Daoy (cell line): ENCODE data around the gene GLP2R. TPM values are rescaled to one million over a fixed set of nuclear protein-coding genes. Genes with fewer than 3 reads are reported as not detected.

ENCODE experiments used
- DNase-seq: peaks from one replicate; pipeline ENCODE4 v3.0.0-alpha.2; 2015; ENCODE audit warnings: low read depth
- total RNA-seq: library from RNA; depleted of rRNA; stranded (reverse); fragments of >200 nt; shearing (Covaris generic); gene quantifications from 2 replicates; pipeline ENCODE4 v1.2.3, GENCODE V29; 2014

GLP2R gene
- total RNA-seq, 1 experiment from 2014 or later = 0.91 TPM

DNA sequence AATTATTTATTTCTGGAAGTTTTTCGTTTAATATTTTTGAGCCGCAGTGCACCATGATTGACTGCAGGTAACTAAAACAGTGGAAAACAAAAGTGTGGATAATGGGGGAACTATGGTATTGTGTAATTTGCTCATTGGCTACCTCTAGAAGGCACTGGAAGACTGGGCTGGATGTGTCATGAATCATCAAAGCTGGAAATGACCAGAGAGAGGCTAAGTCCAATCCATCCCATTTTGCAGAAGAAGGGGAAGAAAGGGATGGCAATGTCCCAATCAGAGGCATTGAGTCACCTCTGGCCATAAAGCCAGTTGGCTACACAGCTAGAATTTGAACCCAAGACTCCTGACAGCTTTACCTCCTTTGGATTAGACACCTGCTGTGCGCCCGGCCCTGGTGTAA lies 29.3 kb downstream of the GLP2R start:
- no peak for DNase-seq

DNA sequence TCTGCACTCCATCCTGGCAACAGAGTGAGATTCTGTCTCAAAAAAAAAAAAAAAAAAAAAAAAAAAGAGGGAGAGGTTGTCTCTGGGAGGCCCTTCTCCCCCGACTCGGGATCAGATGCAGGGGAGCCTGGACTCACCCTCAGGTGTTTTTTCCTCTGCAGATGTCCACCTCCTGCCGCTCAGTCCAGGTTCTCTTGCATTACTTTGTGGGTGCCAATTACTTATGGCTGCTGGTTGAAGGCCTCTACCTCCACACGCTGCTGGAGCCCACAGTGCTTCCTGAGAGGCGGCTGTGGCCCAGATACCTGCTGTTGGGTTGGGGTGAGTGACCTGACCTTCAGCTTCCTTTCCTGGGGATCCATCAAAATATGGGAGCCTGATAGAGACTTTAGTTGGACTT lies 34.1 kb downstream of the GLP2R start:
- DNase-seq = no peak

DNA sequence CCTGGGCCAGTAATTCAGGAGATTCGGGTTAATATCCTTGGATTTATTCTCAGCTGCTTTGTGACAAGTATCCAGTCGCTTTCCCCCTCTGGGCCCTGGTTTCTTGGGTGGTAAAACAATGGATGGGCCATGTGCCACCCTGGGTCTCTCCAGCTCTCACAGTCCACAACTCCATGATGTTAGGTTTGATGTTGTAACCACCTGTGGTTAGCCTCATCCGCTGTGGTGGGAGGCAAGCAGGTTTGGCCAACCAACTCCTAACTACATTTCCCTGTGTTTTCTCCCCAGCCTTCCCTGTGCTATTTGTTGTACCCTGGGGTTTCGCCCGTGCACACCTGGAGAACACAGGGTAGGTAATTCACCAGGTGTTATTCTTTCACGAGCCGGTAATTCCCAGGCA lies 35.1 kb downstream of the GLP2R start:
- no peak for DNase-seq

DNA sequence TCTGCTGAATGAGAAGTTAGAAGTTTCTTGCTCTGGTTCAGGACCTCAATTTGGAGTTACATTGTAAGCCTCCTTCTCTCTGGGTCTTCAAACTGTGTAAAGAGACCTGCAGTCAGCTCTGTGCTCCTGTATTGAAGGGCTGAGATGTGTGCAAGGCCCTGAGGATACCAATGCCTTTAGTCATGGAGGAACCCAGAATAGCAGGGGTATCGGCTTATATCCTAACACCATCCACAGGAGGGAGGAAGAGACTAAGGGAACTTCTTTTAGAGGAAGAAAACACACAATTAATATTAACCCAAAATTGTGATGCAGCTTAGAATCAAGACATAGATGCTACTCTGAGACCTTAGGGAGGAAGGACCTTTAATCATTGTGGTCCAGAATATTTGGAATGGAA lies 36.5 kb downstream of the GLP2R start:
- no peak for DNase-seq

DNA sequence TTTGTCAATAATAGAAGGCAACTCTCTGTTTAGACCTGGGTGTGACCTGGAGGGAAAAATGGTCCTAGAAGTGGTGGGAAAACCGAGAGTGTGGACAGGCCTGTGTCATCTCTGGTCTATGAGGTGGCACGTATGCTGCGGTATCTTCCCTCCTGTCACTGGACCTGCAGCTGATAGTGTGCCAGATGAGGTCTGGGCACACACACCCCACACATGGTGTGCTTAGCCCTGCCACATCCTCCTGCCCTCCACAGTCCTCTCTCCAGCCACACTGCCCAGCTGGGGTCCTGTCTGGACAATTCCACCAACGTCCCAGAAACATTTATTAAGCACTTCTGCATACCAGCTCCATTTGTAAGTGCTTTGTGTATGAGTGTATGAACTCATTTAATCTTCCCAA lies 37.2 kb downstream of the GLP2R start:
- DNase-seq = no peak

DNA sequence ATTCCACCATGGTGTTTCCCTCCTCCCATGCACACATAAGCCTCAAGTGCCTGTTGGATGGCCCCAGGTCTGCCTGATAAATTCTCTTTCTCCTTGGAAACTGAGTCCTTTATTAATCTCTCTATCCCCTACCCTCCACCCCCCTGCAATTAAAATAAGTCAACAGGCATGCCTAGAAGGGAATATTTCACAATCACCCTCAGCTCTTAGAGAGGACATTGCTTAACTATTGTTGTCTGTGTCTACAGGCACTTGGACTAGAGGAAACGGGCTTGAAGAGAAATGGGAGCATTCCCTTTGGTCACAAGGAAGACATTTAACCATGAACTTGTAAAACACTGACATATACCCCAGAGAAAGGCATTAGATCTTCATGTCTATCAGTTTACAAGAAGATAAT lies 39.9 kb downstream of the GLP2R start:
- no peak for DNase-seq

DNA sequence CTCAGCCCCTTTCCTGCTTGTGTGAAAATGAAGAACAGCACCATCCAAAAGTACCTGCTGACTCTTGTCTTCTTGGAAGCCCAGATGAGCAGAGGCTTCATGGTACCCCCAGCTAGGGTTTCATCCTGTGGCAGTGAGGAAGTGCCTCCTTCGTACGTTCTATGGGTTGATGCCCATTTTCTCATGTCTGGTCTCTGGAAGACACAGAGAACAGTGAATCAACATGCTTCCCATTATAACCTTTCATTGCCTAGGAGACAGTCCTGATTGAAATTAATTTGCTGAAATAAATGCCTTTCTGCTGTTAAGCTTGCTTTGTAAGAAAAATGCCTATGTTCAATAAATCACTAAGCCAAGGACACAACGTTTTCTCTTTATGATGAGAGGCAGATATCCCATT lies 42.8 kb downstream of the GLP2R start:
- DNase-seq = no peak

DNA sequence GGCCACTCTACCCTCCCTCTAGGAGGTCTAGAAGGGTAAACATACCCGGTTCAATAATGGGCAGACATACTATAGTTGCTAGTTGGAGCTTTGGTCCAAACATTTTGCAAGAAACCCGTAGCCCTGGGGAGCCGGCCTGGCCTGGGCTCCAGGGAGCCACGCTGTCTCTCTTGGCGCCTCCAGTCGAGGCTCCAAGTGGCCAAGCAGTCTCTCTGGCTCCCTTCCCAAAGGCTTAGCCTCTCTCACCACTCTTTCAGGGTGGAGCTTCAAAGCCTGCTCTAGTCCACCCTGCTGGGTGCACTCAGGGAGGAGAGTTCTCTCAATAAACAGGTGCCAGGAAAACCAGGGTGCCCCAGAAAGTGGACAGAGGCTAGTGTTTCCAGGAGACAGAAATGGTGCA lies 47.1 kb downstream of the GLP2R start:
- no peak for DNase-seq

DNA sequence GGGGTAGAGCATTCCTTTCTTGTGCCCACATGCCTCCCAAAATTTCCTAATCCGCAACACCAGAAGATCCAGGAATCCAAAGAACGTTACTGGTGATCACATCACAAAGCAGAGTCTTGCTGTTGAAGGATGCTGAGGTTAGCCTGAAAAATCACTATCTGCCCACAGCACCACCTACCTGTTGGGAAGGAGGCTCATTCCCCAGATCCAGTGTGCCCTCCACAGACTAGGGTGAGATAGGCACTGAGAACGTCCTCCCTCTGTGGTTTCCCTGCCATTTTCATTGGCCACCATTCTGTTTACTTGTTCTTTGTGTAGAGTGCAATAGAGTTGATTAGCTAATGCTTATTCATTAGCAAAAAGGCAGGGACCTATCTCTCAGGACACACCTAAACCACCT lies 49.0 kb downstream of the GLP2R start:
- DNase-seq = no peak

DNA sequence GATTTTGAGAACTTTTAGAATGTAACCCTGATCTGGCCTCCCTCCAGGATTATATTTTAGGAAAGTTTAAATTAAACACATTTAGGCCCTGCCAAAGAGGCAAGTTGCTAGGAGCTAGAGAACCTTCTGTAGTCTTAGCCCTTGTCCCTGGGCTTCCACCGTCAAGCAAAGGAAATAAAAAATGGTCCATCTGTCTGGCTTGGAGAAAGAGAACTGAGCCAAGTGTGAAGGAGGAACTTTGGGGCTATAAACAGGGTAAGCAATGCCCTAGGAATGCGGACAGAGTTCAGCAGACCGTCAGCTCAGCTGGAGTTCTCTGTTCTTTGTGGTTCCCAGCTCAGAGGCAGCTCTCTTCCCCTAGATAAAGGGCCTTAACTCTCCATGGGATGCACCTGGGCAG lies 49.7 kb downstream of the GLP2R start:
- DNase-seq = peak; percentile 88

DNA sequence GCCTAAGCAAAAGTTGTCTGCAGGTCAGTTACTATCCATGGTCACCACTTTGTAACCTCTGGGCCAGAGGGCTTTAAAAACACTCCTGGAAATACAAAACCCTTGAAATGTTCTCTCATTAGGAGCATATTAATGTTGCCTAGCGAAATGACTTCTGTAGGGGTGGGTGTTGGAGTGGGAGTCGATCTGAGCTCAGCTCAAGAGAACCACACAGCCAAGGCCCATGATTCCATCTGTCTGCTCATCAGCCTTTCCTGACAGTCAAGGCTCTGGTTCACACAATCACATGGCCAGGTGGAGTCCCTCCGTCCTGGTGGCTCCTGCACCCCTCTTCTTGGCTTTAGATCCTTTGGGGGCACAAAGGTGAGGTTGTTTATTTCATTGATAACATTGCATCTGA lies 52.6 kb downstream of the GLP2R start:
- no peak for DNase-seq

DNA sequence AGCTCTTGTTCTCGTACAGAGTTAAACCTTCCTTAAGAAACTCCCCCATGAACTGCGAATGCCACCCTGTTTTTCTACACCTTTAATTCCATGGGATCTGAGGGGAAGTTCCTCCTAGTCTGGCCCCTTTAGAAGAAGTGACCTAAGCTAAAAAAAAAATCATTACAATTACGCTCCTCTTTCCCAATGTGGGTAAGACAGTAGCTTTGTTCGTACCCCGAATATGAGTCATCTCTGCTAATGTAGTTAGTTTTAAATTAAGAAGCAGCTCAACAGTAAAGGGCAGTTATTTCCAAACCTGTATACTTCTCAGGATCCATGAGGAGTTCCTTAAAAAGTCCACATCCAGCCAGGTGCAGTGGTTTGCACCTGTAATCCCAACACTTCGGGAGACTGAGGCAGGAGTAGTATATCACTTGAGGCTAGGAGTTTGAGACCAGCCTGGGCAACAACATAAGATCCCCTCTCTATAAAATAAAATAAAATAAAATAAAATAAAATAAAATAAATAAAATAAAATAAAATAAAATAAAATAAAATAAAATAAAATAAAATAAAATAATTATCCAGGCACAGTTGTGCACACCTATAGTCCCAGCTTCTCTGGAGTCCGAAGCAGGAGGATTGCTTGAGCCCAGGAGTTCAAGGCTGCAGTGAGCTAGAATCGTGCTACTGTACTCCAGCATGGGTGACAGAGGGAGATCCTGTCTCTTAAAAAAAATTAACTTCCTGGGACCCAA lies 53.2 kb downstream of the GLP2R start:
- peak; percentile 36 for DNase-seq

DNA sequence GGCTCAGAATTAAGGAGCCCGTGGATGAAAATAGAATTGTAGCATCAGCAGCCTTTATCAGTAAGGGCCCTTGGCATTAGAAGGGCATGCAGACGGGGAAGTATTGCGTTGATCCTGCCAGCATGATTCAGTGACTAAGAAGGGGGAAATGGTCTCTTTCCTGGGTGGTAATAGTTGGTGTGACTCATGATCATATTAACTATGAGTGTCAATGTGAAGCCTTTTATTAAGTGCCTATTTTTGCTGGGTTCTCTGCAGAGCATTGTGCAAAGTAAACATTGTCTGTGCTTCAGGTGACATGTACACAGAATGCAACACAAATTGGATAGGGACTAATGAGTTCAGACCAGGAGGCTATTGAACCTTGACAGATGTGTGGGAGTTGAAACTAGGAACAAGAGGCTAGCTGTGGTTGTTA lies 54.9 kb downstream of the GLP2R start:
- peak; percentile 55 for DNase-seq

DNA sequence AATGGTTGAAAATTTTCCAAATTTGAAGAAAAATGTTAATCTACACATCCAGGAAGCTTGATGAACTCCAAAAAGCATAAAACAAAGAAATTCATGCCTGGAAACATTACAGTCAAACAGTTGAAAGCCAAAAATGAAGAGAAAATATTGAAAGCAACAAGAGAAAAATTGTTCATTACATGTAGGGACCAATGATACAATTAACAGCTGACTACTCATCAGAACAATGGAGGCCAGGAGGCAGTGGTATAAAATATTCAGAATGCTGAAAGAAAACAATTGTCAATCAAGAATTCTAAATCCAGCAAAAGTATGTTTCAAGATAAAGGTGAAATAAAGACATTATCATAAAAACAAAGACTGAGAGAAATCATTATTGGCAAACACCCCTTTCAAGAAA lies 57.7 kb downstream of the GLP2R start:
- no peak for DNase-seq

DNA sequence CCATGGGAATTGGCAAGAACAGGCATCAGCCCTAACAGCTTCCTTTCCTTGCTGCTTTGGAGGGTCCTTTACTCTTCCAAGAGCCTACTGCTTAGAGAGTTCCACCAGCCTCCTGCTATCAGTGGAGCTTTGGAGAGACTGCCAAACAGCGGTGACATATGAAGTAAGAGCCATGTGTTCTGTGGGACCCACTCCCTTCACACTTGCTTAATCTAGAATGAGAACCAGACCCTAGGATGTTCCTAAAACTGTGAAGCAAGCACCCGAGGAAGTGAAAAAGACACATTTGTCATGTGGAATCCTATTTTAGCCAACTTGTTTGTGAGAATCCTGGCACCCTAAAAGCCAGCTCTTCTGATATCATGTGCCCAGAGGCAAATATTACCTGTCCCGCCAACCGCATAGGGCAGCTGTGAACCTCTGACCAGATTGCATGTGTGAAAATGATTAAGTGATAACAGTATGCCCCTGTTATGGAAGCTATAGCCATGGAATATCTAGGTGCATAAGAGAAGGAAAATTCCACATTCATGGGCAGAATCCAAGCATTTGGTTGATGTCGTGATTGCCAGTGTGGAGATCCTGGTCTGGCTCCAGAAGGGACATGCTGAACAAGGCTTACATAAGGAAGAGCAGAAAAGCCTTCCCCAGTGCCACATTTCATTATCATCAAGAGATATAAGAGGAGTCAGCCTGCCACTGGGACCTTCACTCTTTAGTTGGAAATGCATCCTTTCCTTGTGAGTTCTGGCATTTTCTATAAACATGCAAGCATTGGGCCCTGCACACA lies 60.6 kb downstream of the GLP2R start:
- no peak for DNase-seq

DNA sequence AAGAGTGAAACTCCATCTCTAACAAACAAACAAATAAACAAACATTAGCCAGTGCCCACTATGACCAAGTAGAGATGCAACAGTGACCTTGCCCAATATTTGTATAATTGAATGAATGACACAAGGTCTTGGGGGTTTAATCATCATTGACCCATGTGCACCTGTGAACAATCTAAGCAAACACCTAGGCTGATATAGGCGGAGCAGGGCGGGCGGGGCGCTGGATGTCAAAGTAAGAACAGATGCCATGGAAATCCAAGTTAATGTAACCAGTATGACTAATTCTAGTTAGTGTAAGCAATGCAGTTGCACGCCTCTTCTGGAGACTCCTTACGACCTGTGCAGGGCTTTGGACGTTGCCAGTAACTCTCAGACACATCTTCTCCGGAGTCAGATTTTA lies 61.8 kb downstream of the GLP2R start:
- DNase-seq = no peak

DNA sequence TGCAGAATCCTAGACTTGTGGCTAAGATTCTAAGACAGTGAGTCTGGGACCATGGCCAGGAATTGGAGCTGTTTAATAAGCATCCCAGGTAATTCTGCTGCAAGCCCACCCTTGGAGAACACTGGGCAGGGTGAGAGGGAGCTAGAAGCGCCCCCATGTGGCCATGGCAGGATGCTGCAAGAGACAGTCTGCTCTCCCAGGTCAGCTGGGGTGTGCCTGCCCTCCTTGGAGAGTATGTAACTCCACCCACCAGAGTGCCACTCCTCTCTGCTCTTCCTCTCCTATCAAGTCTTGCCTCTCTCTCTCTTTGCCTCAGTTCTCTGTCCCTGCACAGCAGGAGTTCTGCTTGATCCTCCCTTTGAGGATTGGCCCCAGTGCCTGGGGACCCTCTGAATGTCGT lies 64.4 kb downstream of the GLP2R start:
- DNase-seq = peak; percentile 58

DNA sequence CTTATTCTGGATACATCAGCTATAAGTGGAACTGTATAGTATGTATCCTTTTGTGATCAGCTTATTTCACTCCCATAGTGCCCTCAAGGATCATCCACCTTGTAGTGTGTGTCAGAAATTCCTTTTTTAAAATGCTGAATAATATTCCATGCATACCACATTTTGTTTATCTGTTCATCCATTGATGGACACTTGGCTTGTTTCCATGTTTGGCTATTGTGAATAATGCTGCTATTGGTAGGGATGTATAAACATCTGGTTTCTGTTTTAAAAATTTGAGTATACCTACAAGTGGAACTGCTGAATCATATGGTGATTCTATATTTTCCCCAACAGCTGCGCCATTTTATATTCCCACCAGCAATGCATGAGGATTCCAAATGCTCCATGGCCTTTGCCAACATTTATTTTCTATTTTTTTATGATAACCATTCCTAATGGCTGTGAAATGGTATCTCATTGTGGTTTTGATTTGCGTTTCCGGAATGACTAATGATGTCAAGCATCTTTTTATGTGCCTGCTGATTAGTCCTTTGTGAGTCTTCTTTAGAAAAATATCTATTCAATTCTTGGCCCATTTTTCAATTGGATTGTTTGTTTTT lies 67.8 kb downstream of the GLP2R start:
- peak; percentile 32 for DNase-seq

DNA sequence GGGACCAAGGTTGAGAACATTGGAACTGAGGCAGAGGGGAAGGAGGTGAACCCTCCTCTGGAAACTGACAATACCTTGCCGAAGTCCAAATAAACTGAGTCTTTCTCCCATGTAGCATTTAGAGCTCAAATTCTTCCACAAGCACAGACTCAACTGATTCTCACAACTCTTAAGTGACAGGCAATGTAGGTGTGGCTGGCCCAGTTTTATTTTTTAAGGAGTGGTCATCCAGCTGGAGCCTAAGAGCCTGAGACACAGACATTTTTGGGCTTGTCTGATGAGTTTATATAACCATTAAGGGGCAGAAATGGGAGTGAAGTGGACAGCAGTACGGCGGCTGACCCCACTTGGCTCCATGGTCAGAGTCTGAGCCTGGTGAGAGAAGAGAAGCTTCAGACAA lies 68.5 kb downstream of the GLP2R start:
- DNase-seq = no peak

DNA sequence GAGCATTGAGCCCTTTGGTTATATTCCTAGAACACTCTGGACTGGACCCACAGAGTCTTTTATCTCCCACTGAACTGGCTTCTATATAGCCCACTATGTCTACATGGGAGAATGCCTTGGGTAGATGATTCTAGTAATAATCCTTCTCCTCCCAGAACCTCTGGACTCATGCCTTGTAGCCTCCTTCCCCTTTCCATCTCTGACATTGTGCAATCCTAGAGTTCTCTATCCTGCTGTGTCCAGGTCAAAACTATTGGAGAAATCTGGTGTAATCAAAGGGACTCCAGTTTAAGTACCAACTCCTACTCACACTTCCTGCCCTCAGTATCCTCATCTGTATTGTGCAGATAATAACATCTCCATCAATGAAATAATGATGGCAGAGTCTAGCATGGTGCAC lies 70.2 kb downstream of the GLP2R start:
- DNase-seq = no peak

DNA sequence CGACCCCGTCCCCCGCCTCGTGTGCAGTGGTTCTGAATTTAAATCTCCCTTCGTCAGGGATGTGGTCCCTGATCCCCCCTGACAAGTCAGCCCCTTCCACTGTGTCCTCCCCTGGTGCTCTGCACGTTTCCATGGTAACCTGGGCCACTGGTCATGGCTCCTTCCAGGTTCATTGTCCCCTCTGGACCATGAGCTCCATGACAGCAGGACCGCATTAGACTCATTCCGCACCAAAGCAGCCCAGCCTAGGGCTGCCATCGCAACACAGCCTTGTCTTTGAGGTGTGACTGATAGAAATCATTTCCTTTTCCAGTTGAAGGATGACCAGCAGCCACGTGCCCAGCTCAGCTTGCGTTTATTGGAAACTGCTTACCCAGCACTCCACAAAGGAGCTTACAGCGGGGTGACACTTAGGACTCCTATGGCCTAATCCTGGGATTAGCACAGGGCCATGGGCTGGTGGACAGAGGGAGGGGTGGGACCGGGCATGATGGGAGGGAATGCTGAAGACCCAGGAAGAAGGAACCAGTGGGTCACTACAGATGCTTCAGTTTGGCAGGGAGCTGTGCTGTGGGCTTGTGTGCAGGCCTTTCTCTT lies 71.7 kb downstream of the GLP2R start:
- DNase-seq = no peak

DNA sequence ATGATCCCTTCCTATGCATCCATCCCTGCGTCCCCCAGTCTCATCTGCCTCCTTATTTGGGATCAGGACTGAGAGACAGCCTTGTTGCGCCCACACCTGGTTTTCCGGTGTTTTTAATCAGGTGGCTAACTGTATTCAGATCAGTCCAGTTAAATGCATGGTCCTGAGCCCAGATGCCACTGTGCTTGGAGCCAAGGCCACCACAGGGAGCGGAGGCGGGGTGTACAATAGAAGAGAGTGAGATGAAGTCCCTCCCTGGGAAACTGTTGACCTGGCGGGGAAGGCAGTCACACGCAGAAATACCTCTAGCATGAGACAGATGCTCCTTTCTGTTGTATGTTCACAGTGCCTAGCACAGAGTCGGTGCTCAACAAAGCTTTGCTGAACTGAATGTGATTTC lies 73.1 kb downstream of the GLP2R start:
- no peak for DNase-seq
